WTC11 (cell line): ENCODE measurements around the gene BLOC1S5. TPM values are rescaled to one million over a fixed set of nuclear protein-coding genes. Genes with fewer than 3 reads are reported as not detected.

ENCODE experiments used
- ATAC-seq: fragments of 200-7000 bp; cut with Tn5 transposase; 2 replicates; pipeline ENCODE4 v1.10.0; 2021; ENCODE audit warnings: mild to moderate bottlenecking, moderate library complexity
- CTCF ChIA-PET: fragments of 300-600 bp; sonication (Branson Sonifier 250); formaldehyde crosslinking; loops from one replicate; lab custom pipeline; 2021; ENCODE audit warnings: antibody characterized with exemption; lab: Charles Lee
- POLR2A ChIA-PET: fragments of 350-600 bp; sonication (Branson Sonifier 250); formaldehyde crosslinking; loops from one replicate; lab custom pipeline; 2021; ENCODE audit warnings: antibody characterized with exemption; lab: Charles Lee
- DNase-seq: peaks from one replicate; pipeline ENCODE4 v3.0.0; 2021; ENCODE audit warnings: low spot score
- H3K27ac Mint-ChIP-seq: 2 replicates; pipeline ENCODE4 v1.8.0; 2021; ENCODE audit warnings: mixed read lengths
- H3K27me3 Mint-ChIP-seq: 2 replicates; pipeline ENCODE4 v1.8.0; 2021; ENCODE audit warnings: low read depth, mild to moderate bottlenecking, moderate library complexity, mixed read lengths
- H3K36me3 Mint-ChIP-seq: 2 replicates; pipeline ENCODE4 v1.8.0; 2021; ENCODE audit warnings: mixed read lengths
- H3K4me1 Mint-ChIP-seq: 2 replicates; pipeline ENCODE4 v1.8.0; 2022; ENCODE audit warnings: mixed read lengths
- H3K4me3 Mint-ChIP-seq: 2 replicates; pipeline ENCODE4 v1.8.0; 2021; ENCODE audit warnings: mild to moderate bottlenecking, moderate library complexity, mixed read lengths
- H3K9me3 Mint-ChIP-seq: 2 replicates; pipeline ENCODE4 v1.8.0; 2021; ENCODE audit warnings: mixed read lengths
- FOXK1 ChIP-seq: sonication (generic); formaldehyde crosslinking; IDR thresholded peaks from 2 replicates; pipeline ENCODE4 v1.8.0; 2022; ENCODE audit warnings: mild to moderate bottlenecking, moderate library complexity, missing genetic modification reagents
- FOXP1 ChIP-seq: sonication (generic); formaldehyde crosslinking; IDR thresholded peaks from 2 replicates; pipeline ENCODE4 v1.8.0; 2022; ENCODE audit warnings: missing genetic modification reagents, mild to moderate bottlenecking, moderate library complexity, borderline replicate concordance
- NFYB ChIP-seq: sonication (generic); formaldehyde crosslinking; conservative IDR thresholded peaks from 2 replicates; pipeline ENCODE4 v1.8.0; 2022; ENCODE audit warnings: low read depth, missing genetic modification reagents
- RELA ChIP-seq: sonication (generic); formaldehyde crosslinking; IDR thresholded peaks from 2 replicates; pipeline ENCODE4 v1.8.1; 2022; ENCODE audit warnings: missing genetic modification reagents, mild to moderate bottlenecking, borderline replicate concordance
- SP1 ChIP-seq: sonication (generic); formaldehyde crosslinking; conservative IDR thresholded peaks from 2 replicates; pipeline ENCODE4 v1.8.1; 2022; ENCODE audit warnings: missing genetic modification reagents
- total RNA-seq: library from RNA; stranded (reverse); gene quantifications from 3 replicates; pipeline ENCODE4 v1.2.3, GENCODE V29; 2021
- TF ChIP-seq, protein P1 (sequence below): sonication (generic); formaldehyde crosslinking; IDR thresholded peaks from 2 replicates; pipeline ENCODE4 v1.8.0; 2022; ENCODE audit warnings: mild to moderate bottlenecking, missing genetic modification reagents
- TF ChIP-seq, protein P2 (sequence below): sonication (generic); formaldehyde crosslinking; IDR thresholded peaks from 2 replicates; pipeline ENCODE4 v1.8.0; 2022; ENCODE audit warnings: mild to moderate bottlenecking, missing genetic modification reagents
- TF ChIP-seq, protein P3 (sequence below): sonication (generic); formaldehyde crosslinking; IDR thresholded peaks from 2 replicates; pipeline ENCODE4 v1.8.0; 2022; ENCODE audit warnings: missing genetic modification reagents
- TF ChIP-seq, protein P4 (sequence below): sonication (generic); formaldehyde crosslinking; IDR thresholded peaks from 2 replicates; pipeline ENCODE4 v1.8.1; 2023; ENCODE audit warnings: mild to moderate bottlenecking, missing genetic modification reagents, moderate library complexity
- TF ChIP-seq, protein P5 (sequence below): fragments of 250-450 bp; sonication (Bioruptor Pico); IDR thresholded peaks from 2 replicates; pipeline ENCODE4 v1.9.0; 2021; ENCODE audit warnings: mild to moderate bottlenecking
- TF ChIP-seq, protein P6 (sequence below): sonication (generic); formaldehyde crosslinking; IDR thresholded peaks from 2 replicates; pipeline ENCODE4 v1.8.1; 2023; ENCODE audit warnings: mild to moderate bottlenecking, moderate library complexity, missing genetic modification reagents

BLOC1S5 gene
- total RNA-seq, 1 experiment from 2014 or later: 17.9 TPM

DNA sequence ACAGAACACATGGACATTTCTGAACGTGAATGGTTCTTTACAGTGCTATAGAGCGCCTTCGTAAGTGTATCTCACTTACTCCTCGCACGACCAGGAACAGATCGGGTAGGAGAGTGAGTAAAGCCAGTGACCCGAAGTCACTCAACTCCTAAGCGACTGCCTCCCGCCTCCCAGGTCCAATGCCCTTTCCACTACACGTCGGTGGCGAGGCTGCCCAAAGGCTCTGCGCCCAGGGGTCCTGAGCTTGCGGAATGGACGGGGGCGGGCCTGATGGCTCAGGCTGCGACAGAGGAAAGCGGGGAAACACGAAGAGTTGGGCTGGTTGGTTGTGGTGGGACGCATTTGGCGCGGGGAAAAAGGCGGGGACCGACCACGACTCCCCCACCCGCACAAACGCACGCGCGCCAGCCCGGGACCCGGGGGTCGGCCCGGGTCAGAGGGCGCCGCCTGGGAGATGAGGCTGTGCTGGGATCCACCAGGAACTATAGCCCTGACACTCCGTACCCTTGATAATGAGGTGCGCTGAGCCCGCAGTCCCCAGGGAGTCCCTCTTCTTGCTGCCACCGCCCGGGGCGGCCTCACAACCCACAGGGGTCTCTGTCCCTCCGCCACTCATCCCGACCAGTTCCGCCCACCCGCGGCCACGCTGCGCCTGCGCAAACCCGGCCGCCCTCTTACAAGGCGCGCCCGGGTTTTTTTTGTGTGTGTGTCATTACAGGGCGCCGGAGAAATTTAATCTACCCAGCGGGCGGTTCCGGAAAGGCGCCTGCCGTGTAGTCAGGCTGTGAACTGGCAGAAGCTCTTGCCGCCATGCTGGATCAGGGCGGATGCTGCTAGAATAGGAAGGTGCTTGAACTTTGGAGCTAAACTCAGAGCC, at the start of gene BLOC1S5 (continued):
- TF ChIP-seq, protein P1, sequence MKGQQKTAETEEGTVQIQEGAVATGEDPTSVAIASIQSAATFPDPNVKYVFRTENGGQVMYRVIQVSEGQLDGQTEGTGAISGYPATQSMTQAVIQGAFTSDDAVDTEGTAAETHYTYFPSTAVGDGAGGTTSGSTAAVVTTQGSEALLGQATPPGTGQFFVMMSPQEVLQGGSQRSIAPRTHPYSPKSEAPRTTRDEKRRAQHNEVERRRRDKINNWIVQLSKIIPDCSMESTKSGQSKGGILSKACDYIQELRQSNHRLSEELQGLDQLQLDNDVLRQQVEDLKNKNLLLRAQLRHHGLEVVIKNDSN (CRISPR knock-in tag): 0 out of 2 replicates have a peak, but pooled peaks have one; percentile 16
- TF ChIP-seq FOXK1 (CRISPR knock-in tag): peak; percentile 35; the same call in 1 of the 2 replicates
- peak; percentile 70; the same call in 1 of the 2 replicates for TF ChIP-seq SP1
- TF ChIP-seq FOXP1 (CRISPR knock-in tag): peak; percentile 74

DNA sequence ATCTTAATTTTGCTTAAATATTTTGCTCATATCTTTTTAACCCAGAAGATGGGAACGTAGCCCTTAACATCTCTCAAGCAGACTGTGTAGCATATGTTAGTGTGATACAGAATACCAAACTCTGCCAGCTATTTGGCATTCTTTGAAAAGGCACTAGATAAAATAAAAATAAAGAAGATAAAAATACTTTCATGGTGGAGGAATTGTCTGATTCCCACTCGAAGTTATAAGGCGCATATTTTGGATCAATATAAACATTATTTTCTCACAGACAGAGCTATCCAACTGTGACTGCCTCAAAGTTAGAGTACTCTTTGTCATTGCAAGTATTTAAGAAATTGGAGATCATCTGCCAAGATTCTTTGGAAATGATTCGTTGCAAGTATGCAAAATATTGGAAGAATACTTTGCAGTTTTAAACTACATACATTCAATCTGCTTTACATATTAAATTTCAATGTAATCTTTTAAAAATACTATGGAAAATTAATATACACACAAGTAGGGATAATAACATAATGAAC, 49.0 kb upstream of the BLOC1S5 start:
- ChIA-PET POLR2A (no interaction called here), CTCF (no interaction called here)
- Mint-ChIP-seq H3K9me3 (peaks cover 6% of the 10 kb centered on the region; the same call in 1 of the 2 replicates), H3K4me3 (no peak overlapping the region), H3K4me1 (no peaks in the 10 kb centered on the region), H3K27me3 (no peaks in the 10 kb centered on the region), H3K36me3 (no peaks in the 10 kb centered on the region), H3K27ac (no peak overlapping the region)
- DNase-seq (no peak), ATAC-seq (no peak)
- TF ChIP-seq, protein P2, sequence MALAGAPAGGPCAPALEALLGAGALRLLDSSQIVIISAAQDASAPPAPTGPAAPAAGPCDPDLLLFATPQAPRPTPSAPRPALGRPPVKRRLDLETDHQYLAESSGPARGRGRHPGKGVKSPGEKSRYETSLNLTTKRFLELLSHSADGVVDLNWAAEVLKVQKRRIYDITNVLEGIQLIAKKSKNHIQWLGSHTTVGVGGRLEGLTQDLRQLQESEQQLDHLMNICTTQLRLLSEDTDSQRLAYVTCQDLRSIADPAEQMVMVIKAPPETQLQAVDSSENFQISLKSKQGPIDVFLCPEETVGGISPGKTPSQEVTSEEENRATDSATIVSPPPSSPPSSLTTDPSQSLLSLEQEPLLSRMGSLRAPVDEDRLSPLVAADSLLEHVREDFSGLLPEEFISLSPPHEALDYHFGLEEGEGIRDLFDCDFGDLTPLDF (CRISPR knock-in tag): no peak
- TF ChIP-seq RELA (CRISPR knock-in tag) (no peak), SP1 (no peak), NFYB (no peak)
- TF ChIP-seq, protein P3, sequence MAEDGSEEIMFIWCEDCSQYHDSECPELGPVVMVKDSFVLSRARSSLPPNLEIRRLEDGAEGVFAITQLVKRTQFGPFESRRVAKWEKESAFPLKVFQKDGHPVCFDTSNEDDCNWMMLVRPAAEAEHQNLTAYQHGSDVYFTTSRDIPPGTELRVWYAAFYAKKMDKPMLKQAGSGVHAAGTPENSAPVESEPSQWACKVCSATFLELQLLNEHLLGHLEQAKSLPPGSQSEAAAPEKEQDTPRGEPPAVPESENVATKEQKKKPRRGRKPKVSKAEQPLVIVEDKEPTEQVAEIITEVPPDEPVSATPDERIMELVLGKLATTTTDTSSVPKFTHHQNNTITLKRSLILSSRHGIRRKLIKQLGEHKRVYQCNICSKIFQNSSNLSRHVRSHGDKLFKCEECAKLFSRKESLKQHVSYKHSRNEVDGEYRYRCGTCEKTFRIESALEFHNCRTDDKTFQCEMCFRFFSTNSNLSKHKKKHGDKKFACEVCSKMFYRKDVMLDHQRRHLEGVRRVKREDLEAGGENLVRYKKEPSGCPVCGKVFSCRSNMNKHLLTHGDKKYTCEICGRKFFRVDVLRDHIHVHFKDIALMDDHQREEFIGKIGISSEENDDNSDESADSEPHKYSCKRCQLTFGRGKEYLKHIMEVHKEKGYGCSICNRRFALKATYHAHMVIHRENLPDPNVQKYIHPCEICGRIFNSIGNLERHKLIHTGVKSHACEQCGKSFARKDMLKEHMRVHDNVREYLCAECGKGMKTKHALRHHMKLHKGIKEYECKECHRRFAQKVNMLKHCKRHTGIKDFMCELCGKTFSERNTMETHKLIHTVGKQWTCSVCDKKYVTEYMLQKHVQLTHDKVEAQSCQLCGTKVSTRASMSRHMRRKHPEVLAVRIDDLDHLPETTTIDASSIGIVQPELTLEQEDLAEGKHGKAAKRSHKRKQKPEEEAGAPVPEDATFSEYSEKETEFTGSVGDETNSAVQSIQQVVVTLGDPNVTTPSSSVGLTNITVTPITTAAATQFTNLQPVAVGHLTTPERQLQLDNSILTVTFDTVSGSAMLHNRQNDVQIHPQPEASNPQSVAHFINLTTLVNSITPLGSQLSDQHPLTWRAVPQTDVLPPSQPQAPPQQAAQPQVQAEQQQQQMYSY (CRISPR knock-in tag): no peak
- TF ChIP-seq, protein P4, sequence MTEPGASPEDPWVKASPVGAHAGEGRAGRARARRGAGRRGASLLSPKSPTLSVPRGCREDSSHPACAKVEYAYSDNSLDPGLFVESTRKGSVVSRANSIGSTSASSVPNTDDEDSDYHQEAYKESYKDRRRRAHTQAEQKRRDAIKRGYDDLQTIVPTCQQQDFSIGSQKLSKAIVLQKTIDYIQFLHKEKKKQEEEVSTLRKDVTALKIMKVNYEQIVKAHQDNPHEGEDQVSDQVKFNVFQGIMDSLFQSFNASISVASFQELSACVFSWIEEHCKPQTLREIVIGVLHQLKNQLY (CRISPR knock-in tag): no peak
- TF ChIP-seq, protein P5, sequence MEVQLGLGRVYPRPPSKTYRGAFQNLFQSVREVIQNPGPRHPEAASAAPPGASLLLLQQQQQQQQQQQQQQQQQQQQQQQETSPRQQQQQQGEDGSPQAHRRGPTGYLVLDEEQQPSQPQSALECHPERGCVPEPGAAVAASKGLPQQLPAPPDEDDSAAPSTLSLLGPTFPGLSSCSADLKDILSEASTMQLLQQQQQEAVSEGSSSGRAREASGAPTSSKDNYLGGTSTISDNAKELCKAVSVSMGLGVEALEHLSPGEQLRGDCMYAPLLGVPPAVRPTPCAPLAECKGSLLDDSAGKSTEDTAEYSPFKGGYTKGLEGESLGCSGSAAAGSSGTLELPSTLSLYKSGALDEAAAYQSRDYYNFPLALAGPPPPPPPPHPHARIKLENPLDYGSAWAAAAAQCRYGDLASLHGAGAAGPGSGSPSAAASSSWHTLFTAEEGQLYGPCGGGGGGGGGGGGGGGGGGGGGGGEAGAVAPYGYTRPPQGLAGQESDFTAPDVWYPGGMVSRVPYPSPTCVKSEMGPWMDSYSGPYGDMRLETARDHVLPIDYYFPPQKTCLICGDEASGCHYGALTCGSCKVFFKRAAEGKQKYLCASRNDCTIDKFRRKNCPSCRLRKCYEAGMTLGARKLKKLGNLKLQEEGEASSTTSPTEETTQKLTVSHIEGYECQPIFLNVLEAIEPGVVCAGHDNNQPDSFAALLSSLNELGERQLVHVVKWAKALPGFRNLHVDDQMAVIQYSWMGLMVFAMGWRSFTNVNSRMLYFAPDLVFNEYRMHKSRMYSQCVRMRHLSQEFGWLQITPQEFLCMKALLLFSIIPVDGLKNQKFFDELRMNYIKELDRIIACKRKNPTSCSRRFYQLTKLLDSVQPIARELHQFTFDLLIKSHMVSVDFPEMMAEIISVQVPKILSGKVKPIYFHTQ (CRISPR knock-in tag): no peak
- TF ChIP-seq, protein P6, sequence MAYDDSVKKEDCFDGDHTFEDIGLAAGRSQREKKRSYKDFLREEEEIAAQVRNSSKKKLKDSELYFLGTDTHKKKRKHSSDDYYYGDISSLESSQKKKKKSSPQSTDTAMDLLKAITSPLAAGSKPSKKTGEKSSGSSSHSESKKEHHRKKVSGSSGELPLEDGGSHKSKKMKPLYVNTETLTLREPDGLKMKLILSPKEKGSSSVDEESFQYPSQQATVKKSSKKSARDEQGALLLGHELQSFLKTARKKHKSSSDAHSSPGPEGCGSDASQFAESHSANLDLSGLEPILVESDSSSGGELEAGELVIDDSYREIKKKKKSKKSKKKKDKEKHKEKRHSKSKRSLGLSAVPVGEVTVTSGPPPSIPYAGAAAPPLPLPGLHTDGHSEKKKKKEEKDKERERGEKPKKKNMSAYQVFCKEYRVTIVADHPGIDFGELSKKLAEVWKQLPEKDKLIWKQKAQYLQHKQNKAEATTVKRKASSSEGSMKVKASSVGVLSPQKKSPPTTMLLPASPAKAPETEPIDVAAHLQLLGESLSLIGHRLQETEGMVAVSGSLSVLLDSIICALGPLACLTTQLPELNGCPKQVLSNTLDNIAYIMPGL (CRISPR knock-in tag): no peak
